Endothelial cell of umbilical vein (primary cell): ENCODE measurements around the gene KATNB1. TPM values are rescaled to one million over a fixed set of nuclear protein-coding genes. Genes with fewer than 3 reads are reported as not detected.

Experiments
- BruUV-seq: library from RNA; stranded (reverse); fragments of 400-500 nt; replicated peaks from 2 replicates; lab custom pipeline; 2021; lab: Mats Ljungman, UMichigan
- CTCF ChIA-PET: fragments of 300-600, 350-600 bp; sonication (Branson Sonifier 250); formaldehyde crosslinking; loops from one replicate; lab custom pipeline; 2021; ENCODE audit warnings: antibody characterized with exemption, inconsistent platforms; lab: Charles Lee
- POLR2A ChIA-PET: fragments of 300-600, 350-600 bp; sonication (Branson Sonifier 250); formaldehyde crosslinking; loops from one replicate; lab custom pipeline; 2021; ENCODE audit warnings: antibody characterized with exemption, inconsistent platforms; lab: Charles Lee
- DNase-seq: peaks from one replicate; pipeline ENCODE4 v3.0.0-alpha.2; 2011; ENCODE audit warnings: low read depth, low spot score
- FAIRE-seq: peaks from 2 replicates; lab custom pipeline; 2011; peaks lifted over from hg19 to GRCh38; lab: Jason Lieb, UNC
- H2AFZ ChIP-seq: 2 replicates; pipeline ENCODE4 v1.6.0; 2012; ENCODE audit warnings: low read depth, low read length, control low read depth, inconsistent platforms
- H3K27ac ChIP-seq: 2 replicates; pipeline ENCODE4 v1.5.1; 2011; ENCODE audit warnings: low read depth, mild to moderate bottlenecking, control low read depth, low read length, moderate library complexity; ENCODE audit not compliant: insufficient read depth
- H3K27me3 ChIP-seq, 2 experiments: 2 replicates each; pipeline versions ENCODE4 v1.6.0 to v1.6.1; 2011; ENCODE audit warnings: low read length in 2 of 2, mixed read lengths in 1 of 2; ENCODE audit not compliant: control insufficient read depth in 2 of 2, insufficient read depth in 2 of 2
- H3K36me3 ChIP-seq, 2 experiments: 2 replicates in 1 of 2; 3 replicates in 1 of 2; pipeline ENCODE4 v1.5.1; 2011; ENCODE audit warnings: low read length in 2 of 2, mild to moderate bottlenecking in 1 of 2, moderate library complexity in 1 of 2; ENCODE audit not compliant: control insufficient read depth in 2 of 2, insufficient read depth in 2 of 2; ENCODE audit errors: extremely low read depth in 1 of 2
- H3K4me1 ChIP-seq: 3 replicates; pipeline ENCODE4 v1.5.1; 2011; ENCODE audit warnings: mild to moderate bottlenecking, low read length; ENCODE audit not compliant: control insufficient read depth, insufficient read depth; ENCODE audit errors: extremely low read depth
- H3K4me2 ChIP-seq: 2 replicates; pipeline ENCODE4 v1.6.1; 2011; ENCODE audit warnings: low read length, control low read depth, mixed read lengths; ENCODE audit not compliant: insufficient read depth
- H3K4me3 ChIP-seq, 3 experiments: fragments of 200-600 bp in 1 of 3; sonication (generic), shearing (Covaris generic) in 1 of 3; replicated peaks in 1 of 3; 2 replicates each; pipeline ENCODE4 v1.5.1; 2011 to 2016; ENCODE audit warnings: control low read depth in 3 of 3, low read length in 3 of 3, mild to moderate bottlenecking in 2 of 3, inconsistent platforms in 1 of 3, low read depth in 1 of 3, moderate library complexity in 1 of 3; ENCODE audit not compliant: insufficient read depth in 1 of 3
- H3K79me2 ChIP-seq: 2 replicates; pipeline ENCODE4 v1.6.0; 2012; ENCODE audit warnings: low read length, inconsistent platforms; ENCODE audit not compliant: control insufficient read depth, insufficient read depth
- H3K9ac ChIP-seq: replicated peaks from 2 replicates; pipeline ENCODE3; 2011; ENCODE audit warnings: low read length, control low read depth; ENCODE audit not compliant: insufficient read depth; ENCODE audit errors: extremely low read depth
- H3K9me1 ChIP-seq: replicated peaks from 3 replicates; pipeline ENCODE4 v1.6.0; 2011; ENCODE audit warnings: mild to moderate bottlenecking, low read length; ENCODE audit not compliant: control insufficient read depth, insufficient read depth; ENCODE audit errors: extremely low read depth
- H3K9me3 ChIP-seq: replicated peaks from 2 replicates; pipeline ENCODE4 v1.5.1; 2012; ENCODE audit warnings: low read length, inconsistent platforms; ENCODE audit not compliant: control insufficient read depth, insufficient read depth
- H4K20me1 ChIP-seq: replicated peaks from 2 replicates; pipeline ENCODE3; 2011; ENCODE audit warnings: mild to moderate bottlenecking, low read length; ENCODE audit not compliant: control insufficient read depth, insufficient read depth; ENCODE audit errors: extremely low read depth
- CTCF ChIP-seq, 2 donors: IDR thresholded peaks; 1 replicate in 1 of 2; 2 replicates in 1 of 2; pipeline ENCODE4 v1.5.1; 2011; ENCODE audit warnings: low read length in 2 of 2, mild to moderate bottlenecking in 2 of 2, moderate library complexity in 2 of 2, control low read depth in 1 of 2, inconsistent platforms in 1 of 2, low read depth in 1 of 2; ENCODE audit not compliant: insufficient read depth in 1 of 2; ENCODE audit errors: extremely low read depth in 1 of 2
- EZH2 ChIP-seq: IDR thresholded peaks from 2 replicates; pipeline ENCODE4 v1.6.1; 2012; ENCODE audit warnings: borderline replicate concordance, low read depth, mild to moderate bottlenecking, moderate library complexity, low read length, inconsistent platforms; ENCODE audit not compliant: severe bottlenecking
- FOS ChIP-seq: IDR thresholded peaks from 2 replicates; pipeline ENCODE4 v1.6.1; 2011; ENCODE audit warnings: mild to moderate bottlenecking, low read length, moderate library complexity, borderline replicate concordance; ENCODE audit not compliant: insufficient read depth
- GATA2 ChIP-seq: IDR thresholded peaks from 2 replicates; pipeline ENCODE4 v1.7.0; 2011; ENCODE audit warnings: low read depth, mild to moderate bottlenecking, moderate library complexity, mixed read lengths, low read length; ENCODE audit not compliant: insufficient read length, insufficient read depth
- JUN ChIP-seq: IDR thresholded peaks from 2 replicates; pipeline ENCODE4 v1.6.1; 2011; ENCODE audit warnings: borderline replicate concordance, low read depth; ENCODE audit not compliant: insufficient read length, insufficient read depth
- MAX ChIP-seq: IDR thresholded peaks from 2 replicates; pipeline ENCODE4 v1.6.1; 2011; ENCODE audit not compliant: insufficient read depth, insufficient read length
- MYC ChIP-seq: IDR thresholded peaks from one replicate; pipeline ENCODE4 v1.6.1; 2011; ENCODE audit warnings: mild to moderate bottlenecking, low read depth, low read length
- POLR2A ChIP-seq: IDR thresholded peaks from 2 replicates; pipeline ENCODE4 v1.6.1; 2012; ENCODE audit warnings: low read depth, mild to moderate bottlenecking, control low read depth, low read length
- POLR2AphosphoS5 ChIP-seq: IDR thresholded peaks from 2 replicates; pipeline ENCODE4 v1.6.1; 2012; ENCODE audit warnings: low read depth, mild to moderate bottlenecking, control low read depth, low read length, moderate library complexity; ENCODE audit not compliant: insufficient read depth
- dilution Hi-C: fragments of 300-500 bp; cut with MboI; formaldehyde crosslinking; loops from one replicate; pipeline ENCODE4 v1.15.0; 2019; ENCODE audit warnings: low sequenced_read_pairs; ENCODE audit not compliant: extremely low pct_ligation_motif_present
- intact Hi-C: fragments of 100-400 bp; cut with micrococcal nuclease; formaldehyde crosslinking; loops from one replicate; pipeline ENCODE4 v1.10.0; 2022
- polyA plus RNA-seq, 4 experiments: library from polyadenylated mRNA; depleted of rRNA in 3 of 4; stranded (reverse) in 3 of 4; unstranded in 1 of 4; fragments of >200 nt; gene quantifications; 2 replicates each; pipeline versions ENCODE4 v1.2.1 to v1.2.3, GENCODE V29; 2011 to 2012; ENCODE audit warnings: missing spikeins in 1 of 4
- total RNA-seq: library from RNA; stranded (reverse); gene quantifications from 2 replicates; pipeline ENCODE4 v1.2.3, GENCODE V29; 2021

KATNB1 gene
- total and polyA plus RNA-seq, 2 donors (not counting 3 experiments of a cell fraction or from before 2014, with no cell fraction given) = 25.9 to 35.9 TPM

GRCh38 chr16:57693550-57693949 is 42.0 kb upstream of the KATNB1 start:
- H3K36me3 ChIP-seq = no peaks in the 10 kb centered on the region
- H3K9me1 ChIP-seq = no peaks in the 10 kb centered on the region
- no peaks in the 10 kb centered on the region for H3K9me3 ChIP-seq
- no peak overlapping the region for H3K27ac ChIP-seq
- no TSS peak for BruUV-seq
- no peak for FAIRE-seq
- no peak overlapping the region for H3K4me3 ChIP-seq
- intact Hi-C loops = no loop called here
- H2AFZ ChIP-seq = no peak overlapping the region
- H3K9ac ChIP-seq = no peak overlapping the region
- H3K4me1 ChIP-seq = no peaks in the 10 kb centered on the region
- dilution Hi-C loops = no loop called here
- no peaks in the 10 kb centered on the region for H4K20me1 ChIP-seq
- DNase-seq = no peak
- POLR2A ChIA-PET = no interaction called here
- no peak overlapping the region for H3K4me2 ChIP-seq
- TF ChIP-seq MYC (no peak), MAX (no peak), POLR2AphosphoS5 (no peak), POLR2A (no peak), CTCF (IDR thresholded peaks at IDR 0.05; ENCODE audit: extremely low read depth in 1 of 2, insufficient read depth in 1 of 2, low read depth in 1 of 2, low read length in 2 of 2) (no peak)
- CTCF ChIA-PET = interaction anchor here (1.5 kb wide), 1 partner anchor 118 kb away, joined by 4 read pairs; no protein-coding TSS in a partner anchor
- H3K79me2 ChIP-seq = no peaks in the 10 kb centered on the region
- H3K27me3 ChIP-seq = peaks cover 2 to 5% of the 10 kb centered on the region in 2 experiments

GRCh38 chr16:57694231-57694724 is 41.3 kb upstream of the KATNB1 start:
- no peak for DNase-seq
- Histone ChIP-seq H3K4me3 (no peak overlapping the region), H3K4me2 (no peak overlapping the region), H3K27me3 (peaks cover 2 to 5% of the 10 kb centered on the region in 2 experiments), H3K9ac (no peak overlapping the region), H3K79me2 (no peaks in the 10 kb centered on the region), H4K20me1 (no peaks in the 10 kb centered on the region), H3K9me3 (no peaks in the 10 kb centered on the region), H3K36me3 (no peaks in the 10 kb centered on the region), H3K4me1 (no peaks in the 10 kb centered on the region), H2AFZ (no peak overlapping the region), H3K27ac (no peak overlapping the region), H3K9me1 (no peaks in the 10 kb centered on the region)
- intact Hi-C loops (no loop called here), dilution Hi-C loops (no loop called here)
- no peak for FAIRE-seq
- ChIA-PET CTCF (interaction anchor here (0.6 to 1.0 kb wide), 2 partner anchors 27 to 168 kb away, joined by 3 read pairs; no protein-coding TSS in a partner anchor), POLR2A (no interaction called here)
- no TSS peak for BruUV-seq
- no peak for TF ChIP-seq JUN
- TF ChIP-seq GATA2 = no peak
- TF ChIP-seq EZH2 = no peak
- no peak for TF ChIP-seq FOS
- no peak for TF ChIP-seq MYC
- no peak for TF ChIP-seq MAX
- no peak for TF ChIP-seq POLR2A
- no peak for TF ChIP-seq CTCF (IDR thresholded peaks at IDR 0.05; ENCODE audit: extremely low read depth in 1 of 2, insufficient read depth in 1 of 2, low read depth in 1 of 2, low read length in 2 of 2)
- no peak for TF ChIP-seq POLR2AphosphoS5
